ENCODE measurements around the gene KRT86.

The KRT86 gene

GRCh38 chr12:52317468-52318052 is 43.1 kb downstream of the KRT86 start:
- DNase-seq = no peak

GRCh38 chr12:52318241-52318990 is 44.0 kb downstream of the KRT86 start:
- no peak for DNase-seq

- DNase-seq = no peak
These were observed 44.7 kb downstream of the KRT86 start for GRCh38 chr12:52319097-52319496.

GRCh38 chr12:52320784-52321400 is 46.4 kb downstream of the KRT86 start, which contains the start of gene KRT83:
Gene KRT83 (minus strand): TSS chr12:52321398. CDS start chr12:52321335, 63 bp downstream.
- no peak for DNase-seq

GRCh38 chr12:52321418-52321817 is 47.0 kb downstream of the KRT86 start:
- peak; percentile 54 for DNase-seq

GRCh38 chr12:52322069-52322468 is 47.6 kb downstream of the KRT86 start:
- no peak for DNase-seq

- DNase-seq = no peak
These were observed 48.6 kb downstream of the KRT86 start for GRCh38 chr12:52323001-52323400.

GRCh38 chr12:52323416-52324152 is 49.1 kb downstream of the KRT86 start:
- DNase-seq = no peak

GRCh38 chr12:52324153-52324444 is 49.7 kb downstream of the KRT86 start:
- DNase-seq = no peak

GRCh38 chr12:52327052-52327829 is 52.8 kb downstream of the KRT86 start:
- peak; percentile 60 for DNase-seq

- DNase-seq = no peak
These were observed 53.5 kb downstream of the KRT86 start for GRCh38 chr12:52327830-52328500.

- DNase-seq = no peak
These were observed 56.6 kb downstream of the KRT86 start for GRCh38 chr12:52331039-52331438.

- no peak for DNase-seq
These were observed 57.4 kb downstream of the KRT86 start for GRCh38 chr12:52331833-52332232.

- no peak for DNase-seq
These were observed 57.9 kb downstream of the KRT86 start for GRCh38 chr12:52332381-52332780.

GRCh38 chr12:52333321-52333720 is 58.9 kb downstream of the KRT86 start:
- peak; percentile 18 for DNase-seq

- DNase-seq = no peak
These were observed 59.7 kb downstream of the KRT86 start for GRCh38 chr12:52334185-52334584.

- DNase-seq = peak; percentile 86
These were observed 61.3 kb downstream of the KRT86 start for GRCh38 chr12:52335598-52336262.

GRCh38 chr12:52336641-52337040 is 62.2 kb downstream of the KRT86 start:
- DNase-seq = no peak

- DNase-seq = no peak
These were observed 62.6 kb downstream of the KRT86 start for GRCh38 chr12:52337054-52337453.

GRCh38 chr12:52338241-52338960 is 64.0 kb downstream of the KRT86 start:
- peak; percentile 59 for DNase-seq

- no peak for DNase-seq
These were observed 66.7 kb downstream of the KRT86 start for GRCh38 chr12:52341066-52341580.

All from NCI-H1105 treated with DMSO at 0.1 percent for 48 hours (cell line).